Uterus (tissue), 4 donors: ENCODE results near the gene NDUFV2. TPM values are rescaled to one million over a fixed set of nuclear protein-coding genes. Genes with fewer than 3 reads are reported as not detected.

Source experiments
- DNase-seq, 2 donors: peaks; one replicate each; pipeline ENCODE4 v3.0.0-alpha.2; 2019 to 2020
- H3K27ac ChIP-seq, 2 donors: fragments of 200-600 bp; sonication (generic); 1 replicate in 1 of 2; 2 replicates in 1 of 2; pipeline ENCODE4 v1.5.1; 2016 to 2018
- H3K27me3 ChIP-seq, 2 donors: fragments of 200-600 bp; sonication (generic); one replicate each; pipeline ENCODE4 v1.5.1; 2018 to 2019; ENCODE audit warnings: control low read depth in 1 of 2
- H3K36me3 ChIP-seq, 2 donors: fragments of 200-600 bp; sonication (generic); one replicate each; pipeline ENCODE4 v1.5.1; 2019; ENCODE audit warnings: control low read depth in 1 of 2
- H3K4me1 ChIP-seq, 2 donors: fragments of 200-600 bp; sonication (generic); one replicate each; pipeline ENCODE4 v1.5.1; 2018 to 2019; ENCODE audit warnings: control low read depth in 1 of 2
- H3K4me3 ChIP-seq, 2 donors: fragments of 200-600 bp; sonication (generic); 1 replicate in 1 of 2; 2 replicates in 1 of 2; pipeline ENCODE4 v1.5.1; 2018 to 2019; ENCODE audit warnings: mild to moderate bottlenecking in 1 of 2
- H3K9me3 ChIP-seq, 2 donors: fragments of 200-600 bp; sonication (generic); one replicate each; pipeline ENCODE4 v1.5.1; 2019; ENCODE audit warnings: control low read depth in 1 of 2
- CTCF ChIP-seq, 4 experiments: fragments of 200-600 bp in 2 of 4; fragments of 450-650 bp in 2 of 4; sonication (generic) in 2 of 4; IDR thresholded peaks; one replicate each; pipeline ENCODE4 v1.5.1; 2016 to 2019; ENCODE audit warnings: antibody characterized with exemption in 4 of 4, mild to moderate bottlenecking in 2 of 4, moderate library complexity in 1 of 4
- POLR2A ChIP-seq, 2 donors: fragments of 450-650 bp; IDR thresholded peaks; one replicate each; pipeline ENCODE4 v1.6.1; 2016; ENCODE audit warnings: antibody characterized with exemption in 2 of 2, mild to moderate bottlenecking in 1 of 2, moderate library complexity in 1 of 2
- intact Hi-C: fragments of 100-400 bp; cut with DNase I; formaldehyde crosslinking; loops from one replicate; pipeline ENCODE4 v1.15.1; 2023; ENCODE audit warnings: low total_unique reads
- total RNA-seq, 4 donors: library from RNA; depleted of rRNA in 3 of 4; stranded (reverse); fragments of >200 nt in 3 of 4; gene quantifications; one replicate each; pipeline versions ENCODE4 v1.1.0 to v1.2.4, GENCODE V29; 2014 to 2023
- donor health status: DM: yes; HTN: yes; CAD: no.

Gene NDUFV2
- total RNA-seq, 4 donors from 2014 or later: 54.8 to 99.8 (median 95.8) TPM

- no peak for DNase-seq
- intact Hi-C loops: loop anchor here (5.0 kb wide), 1 partner anchor 37 kb away; the partner anchor contains the start of gene ANKRD12
- TF ChIP-seq POLR2A (IDR thresholded peaks at IDR 0.05): no peak
- TF ChIP-seq CTCF (IDR thresholded peaks at IDR 0.05): no peak
- Histone ChIP-seq H3K27ac (no peak overlapping the region), H3K36me3 (no peaks in the 10 kb centered on the region), H3K4me3 (no peak overlapping the region), H3K27me3 (no peaks in the 10 kb centered on the region), H3K4me1 (peaks cover 0 to 8% of the 10 kb centered on the region in 2 donors), H3K9me3 (no peaks in the 10 kb centered on the region)
Observed at GRCh38 chr18:9100796-9101195, 1.7 kb upstream of the NDUFV2 start.

- peak in 1 of 2 donors; percentile 24 for DNase-seq
- Histone ChIP-seq H3K36me3 (no peaks in the 10 kb centered on the region), H3K27me3 (no peaks in the 10 kb centered on the region), H3K27ac (peak overlapping the region; percentile 93 to 94), H3K4me1 (peaks cover 0 to 8% of the 10 kb centered on the region in 2 donors), H3K4me3 (peak overlapping the region; percentile 69 to 82), H3K9me3 (no peaks in the 10 kb centered on the region)
- TF ChIP-seq POLR2A (IDR thresholded peaks at IDR 0.05) (no peak), CTCF (IDR thresholded peaks at IDR 0.05) (no peak)
- intact Hi-C loops: loop anchor here (5.0 kb wide), 1 partner anchor 35 kb away; the partner anchor contains the start of gene ANKRD12
Observed at GRCh38 chr18:9101730-9102507, 580 bp upstream of the NDUFV2 start.

GRCh38 chr18:9103376-9103873, 926 bp downstream of the NDUFV2 start:
- intact Hi-C loops: loop anchor here (5.0 kb wide), 1 partner anchor 34 kb away; the partner anchor contains the start of gene ANKRD12
- TF ChIP-seq POLR2A (IDR thresholded peaks at IDR 0.05): no peak
- TF ChIP-seq CTCF (IDR thresholded peaks at IDR 0.05): peak in 2 of 4 experiments; percentile 29 to 34
- H3K4me3 ChIP-seq: peak overlapping the region; percentile 69 to 82
- H3K27ac ChIP-seq: peak overlapping the region; percentile 93 to 94
- H3K9me3 ChIP-seq: no peaks in the 10 kb centered on the region
- peaks cover 0 to 8% of the 10 kb centered on the region in 2 donors for H3K4me1 ChIP-seq
- no peak for DNase-seq
- H3K27me3 ChIP-seq: no peaks in the 10 kb centered on the region
- H3K36me3 ChIP-seq: no peaks in the 10 kb centered on the region

- Histone ChIP-seq H3K4me3 (peak overlapping the region; percentile 69 to 82), H3K27ac (peak overlapping the region; percentile 93 to 94), H3K36me3 (no peaks in the 10 kb centered on the region), H3K9me3 (no peaks in the 10 kb centered on the region), H3K27me3 (no peaks in the 10 kb centered on the region), H3K4me1 (peaks cover 0 to 12% of the 10 kb centered on the region in 2 donors)
- no peak for TF ChIP-seq POLR2A (IDR thresholded peaks at IDR 0.05)
- no peak for TF ChIP-seq CTCF (IDR thresholded peaks at IDR 0.05)
- intact Hi-C loops: loop anchor here (5.0 kb wide), 1 partner anchor 33 kb away; the partner anchor contains the start of gene ANKRD12
- DNase-seq: no peak
Observed at GRCh38 chr18:9104244-9104901, 1.9 kb downstream of the NDUFV2 start.
